K562 (cell line): Measurements from ENCODE around the gene CEMIP. TPM values are rescaled to one million over a fixed set of nuclear protein-coding genes. Genes with fewer than 3 reads are reported as not detected.

Experiments
- ATAC-seq: fragments of 200-7000 bp; cut with Tn5 transposase; 3 replicates; pipeline ENCODE4 v1.9.1; 2020; ENCODE audit warnings: moderate library complexity
- BruUV-seq: library from RNA; stranded (reverse); fragments of 400-500 nt; replicated peaks from 2 replicates; lab custom pipeline; 2021; lab: Mats Ljungman, UMichigan
- CTCF ChIA-PET: fragments of 300-600 bp; formaldehyde crosslinking; extraction: SDS; loops from one replicate; lab custom pipeline; 2021; ENCODE audit warnings: low intra/inter-chr PET ratio; lab: Yijun Ruan, JAX
- POLR2A ChIA-PET: fragments of 300-600, 350-650 bp; sonication (Branson Sonifier 250); formaldehyde crosslinking; extraction: SDS; loops from one replicate; lab custom pipeline; 2021; ENCODE audit warnings: antibody characterized with exemption, inconsistent platforms; lab: Yijun Ruan, JAX
- DNase-seq, 4 experiments: peaks; one replicate each; pipeline versions ENCODE4 v3.0.0 to v3.0.0-alpha.2; 2011 to 2018; ENCODE audit warnings: low spot score in 3 of 4, mixed read lengths in 3 of 4; ENCODE audit errors: extremely low read depth in 1 of 4
- FAIRE-seq: peaks from 2 replicates; lab custom pipeline; 2011; peaks lifted over from hg19 to GRCh38; lab: Jason Lieb, UNC
- H2AFZ ChIP-seq: 2 replicates; pipeline ENCODE4 v1.6.0; 2011; ENCODE audit warnings: low read depth, low read length, control low read depth, inconsistent platforms
- H3K27ac ChIP-seq: fragments of 200-600 bp; 3 replicates; pipeline ENCODE4 v1.8.0; 2011; ENCODE audit warnings: low read depth, mild to moderate bottlenecking, control low read depth, inconsistent platforms, low read length, moderate library complexity, mixed read lengths; ENCODE audit errors: extremely low read depth
- H3K27me3 ChIP-seq, 2 experiments: fragments of 300-600 bp in 1 of 2; 2 replicates in 1 of 2; 3 replicates in 1 of 2; pipeline versions ENCODE4 v1.6.0 to v1.8.0; 2011; ENCODE audit warnings: inconsistent platforms in 2 of 2, low read length in 2 of 2, mild to moderate bottlenecking in 1 of 2, mixed read lengths in 1 of 2, moderate library complexity in 1 of 2; ENCODE audit not compliant: control insufficient read depth in 2 of 2, insufficient read depth in 2 of 2
- H3K36me3 ChIP-seq: fragments of 300-600 bp; 3 replicates; pipeline ENCODE4 v1.8.0; 2011; ENCODE audit warnings: mild to moderate bottlenecking, low read length, inconsistent platforms; ENCODE audit not compliant: control insufficient read depth, insufficient read depth
- H3K4me1 ChIP-seq, 2 experiments: fragments of 200-600 bp in 1 of 2; replicated peaks in 1 of 2; 2 replicates in 1 of 2; 3 replicates in 1 of 2; pipeline versions ENCODE4 v1.5.1 to v1.8.0; 2011; ENCODE audit warnings: inconsistent platforms in 2 of 2, low read length in 2 of 2, mild to moderate bottlenecking in 1 of 2, mixed read lengths in 1 of 2, moderate library complexity in 1 of 2; ENCODE audit not compliant: control insufficient read depth in 2 of 2, insufficient read depth in 2 of 2
- H3K4me2 ChIP-seq: 2 replicates; pipeline ENCODE4 v1.6.1; 2011; ENCODE audit warnings: low read length, control low read depth, inconsistent platforms, mixed read lengths; ENCODE audit not compliant: insufficient read depth
- H3K4me3 ChIP-seq: fragments of 200-600 bp; sonication (generic), shearing (Covaris generic); 2 replicates; pipeline ENCODE4 v1.5.1; 2016; ENCODE audit warnings: control low read depth, inconsistent platforms
- H3K79me2 ChIP-seq: fragments of 200-600 bp; 3 replicates; pipeline ENCODE4 v1.8.0; 2011; ENCODE audit warnings: low read length, inconsistent platforms; ENCODE audit not compliant: control insufficient read depth, insufficient read depth
- H3K9ac ChIP-seq, 2 experiments: 2 replicates each; pipeline versions ENCODE4 v1.6.0 to v1.6.1; 2011; ENCODE audit warnings: low read depth in 2 of 2, low read length in 2 of 2, control low read depth in 1 of 2, inconsistent platforms in 1 of 2, mild to moderate bottlenecking in 1 of 2, mixed read lengths in 1 of 2; ENCODE audit not compliant: insufficient read depth in 1 of 2
- H3K9me1 ChIP-seq: one replicate; pipeline ENCODE4 v1.6.0; 2011; ENCODE audit warnings: inconsistent platforms, mild to moderate bottlenecking, low read length, moderate library complexity; ENCODE audit not compliant: control insufficient read depth, insufficient read depth
- H3K9me3 ChIP-seq: replicated peaks from 2 replicates; pipeline ENCODE4 v1.5.1; 2011; ENCODE audit warnings: low read depth, low read length, inconsistent platforms; ENCODE audit not compliant: control insufficient read depth, insufficient read depth
- H4K20me1 ChIP-seq: replicated peaks from 2 replicates; pipeline ENCODE4 v1.6.1; 2011; ENCODE audit warnings: low read length, inconsistent platforms, mixed read lengths; ENCODE audit not compliant: control insufficient read depth, insufficient read depth
- FIP1L1 ChIP-seq: fragments of 200-400 bp; formaldehyde crosslinking; IDR thresholded peaks from 2 replicates; pipeline ENCODE4 v1.6.1; 2018; ENCODE audit warnings: mild to moderate bottlenecking, low read depth, low read length; ENCODE audit not compliant: poor library complexity, severe bottlenecking
- MEIS2 ChIP-seq: fragments of 450-650 bp; IDR thresholded peaks from 2 replicates; pipeline ENCODE4 v1.6.1; 2014; ENCODE audit warnings: mild to moderate bottlenecking; ENCODE audit not compliant: partially characterized antibody
- PPARD ChIP-seq: fragments of 250-450 bp; sonication (Bioruptor Pico); IDR thresholded peaks from 2 replicates; pipeline ENCODE4 v1.8.0; 2022; ENCODE audit warnings: inconsistent platforms, mild to moderate bottlenecking, moderate library complexity
- WGBS: fragments of 100-300 bp; shearing (Covaris generic); methylation state at CpG from one replicate; pipeline ENCODE4 v1.1.6; 2016; ENCODE audit warnings: low coverage, mixed read lengths; ENCODE audit not compliant: insufficient coverage; ENCODE audit errors: missing lambda C conversion rate; 5-methylcytosine and 5-hydroxymethylcytosine counted together
- in situ Hi-C: fragments of 300-500 bp; cut with MboI; formaldehyde crosslinking; loops from 4 replicates; pipeline ENCODE4 v1.15.0; 2018; ENCODE audit warnings: inconsistent platforms, mixed read lengths
- intact Hi-C: fragments of 100-400 bp; cut with micrococcal nuclease; formaldehyde crosslinking; loops from 2 replicates; pipeline ENCODE4 v1.14.2; 2022
- polyA plus RNA-seq, 8 experiments: library from polyadenylated mRNA; depleted of rRNA in 4 of 8; stranded (reverse) in 5 of 8; unstranded in 3 of 8; fragments of >200 nt; fragmentation: Nextera tagmentation in 2 of 8; fragmentation: Illumina TruSeq in 1 of 8; extraction: Ambion mirVana in 2 of 8; extraction: Trizol in 1 of 8; gene quantifications; 2 replicates each; pipeline versions ENCODE4 v1.2.1 to v1.2.3, GENCODE V29; 2011 to 2014; ENCODE audit warnings: inconsistent platforms in 1 of 8, missing spikeins in 1 of 8
- total RNA-seq, 7 experiments: library from RNA; depleted of rRNA in 6 of 7; stranded (reverse); fragments of >200 nt in 6 of 7; fragmentation: Illumina TruSeq in 2 of 7; extraction: Trizol in 2 of 7; gene quantifications; 2 replicates each; pipeline versions ENCODE4 v1.2.1 to v1.2.3, GENCODE V29; 2011 to 2021; ENCODE audit warnings: low replicate concordance in 1 of 7
- TF ChIP-seq, protein P1 (sequence below): sonication (generic); formaldehyde crosslinking; IDR thresholded peaks from 2 replicates; pipeline ENCODE4 v1.8.1; 2023; ENCODE audit warnings: mild to moderate bottlenecking, missing genetic modification reagents
- TF ChIP-seq, protein P2 (sequence below): fragments of 450-650 bp; formaldehyde crosslinking; IDR thresholded peaks from 2 replicates; pipeline ENCODE4 v1.4.0; 2020; ENCODE audit warnings: mild to moderate bottlenecking
- TF ChIP-seq, protein P3 (sequence below): fragments of 450-650 bp; formaldehyde crosslinking; IDR thresholded peaks from 2 replicates; pipeline ENCODE4 v1.4.0; 2022; ENCODE audit warnings: missing genetic modification characterization

Gene CEMIP
- total and polyA plus RNA-seq, 9 of the 15 experiments (the other 6 are each of a cell fraction or from before 2014, with no cell fraction given): 0.33 TPM; not detected in 8

DNA sequence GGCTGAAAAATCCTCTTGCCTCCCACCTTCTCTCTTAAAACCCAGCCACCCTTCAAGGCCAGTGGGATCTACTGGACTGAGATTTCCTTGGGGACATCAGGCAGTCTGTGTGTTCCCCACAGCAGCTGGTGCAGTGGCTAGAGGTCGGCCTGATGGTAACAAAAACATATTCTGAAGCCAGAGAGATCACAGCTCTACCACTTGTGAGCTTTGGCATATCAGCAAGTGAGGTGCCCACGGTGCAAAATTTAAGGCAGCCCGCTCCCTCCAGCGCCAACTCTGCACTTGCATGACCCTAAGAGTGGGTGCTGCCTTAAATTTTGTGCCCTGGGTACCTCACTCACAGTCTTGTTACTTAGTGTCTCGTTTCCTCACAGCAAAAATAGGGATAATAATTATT is 113.2 kb downstream of the CEMIP start:
- CTCF ChIA-PET: no interaction called here

More for the DNA sequence above, 113.2 kb downstream of the CEMIP start:
- Histone ChIP-seq H3K36me3 (no peaks in the 10 kb centered on the region), H3K27ac (no peak overlapping the region), H3K4me3 (no peak overlapping the region), H3K4me2 (no peak overlapping the region), H3K9ac (no peak overlapping the region), H3K4me1 (no peaks in the 10 kb centered on the region; a peak in 1 of 5 replicates), H4K20me1 (no peaks in the 10 kb centered on the region), H3K79me2 (no peaks in the 10 kb centered on the region), H3K9me3 (0 out of 2 replicates have a peak, but pooled peaks cover 3% of the 10 kb centered on the region), H2AFZ (no peak overlapping the region)
- 2% methylated on average over 5 of the region's 5 CpGs for WGBS
- no TSS peak for BruUV-seq
- POLR2A ChIA-PET: interaction anchor here (0.7 kb wide), 1 partner anchor 191 kb away, joined by 3 read pairs; no protein-coding TSS in a partner anchor
- in situ Hi-C loops: no loop called here
- ATAC-seq: no peak
- no peak for FAIRE-seq
- no peak for TF ChIP-seq FIP1L1
- TF ChIP-seq MEIS2: no peak
- TF ChIP-seq, protein P1, sequence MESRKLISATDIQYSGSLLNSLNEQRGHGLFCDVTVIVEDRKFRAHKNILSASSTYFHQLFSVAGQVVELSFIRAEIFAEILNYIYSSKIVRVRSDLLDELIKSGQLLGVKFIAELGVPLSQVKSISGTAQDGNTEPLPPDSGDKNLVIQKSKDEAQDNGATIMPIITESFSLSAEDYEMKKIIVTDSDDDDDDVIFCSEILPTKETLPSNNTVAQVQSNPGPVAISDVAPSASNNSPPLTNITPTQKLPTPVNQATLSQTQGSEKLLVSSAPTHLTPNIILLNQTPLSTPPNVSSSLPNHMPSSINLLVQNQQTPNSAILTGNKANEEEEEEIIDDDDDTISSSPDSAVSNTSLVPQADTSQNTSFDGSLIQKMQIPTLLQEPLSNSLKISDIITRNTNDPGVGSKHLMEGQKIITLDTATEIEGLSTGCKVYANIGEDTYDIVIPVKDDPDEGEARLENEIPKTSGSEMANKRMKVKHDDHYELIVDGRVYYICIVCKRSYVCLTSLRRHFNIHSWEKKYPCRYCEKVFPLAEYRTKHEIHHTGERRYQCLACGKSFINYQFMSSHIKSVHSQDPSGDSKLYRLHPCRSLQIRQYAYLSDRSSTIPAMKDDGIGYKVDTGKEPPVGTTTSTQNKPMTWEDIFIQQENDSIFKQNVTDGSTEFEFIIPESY (CRISPR knock-in tag): no peak
- TF ChIP-seq, protein P2, sequence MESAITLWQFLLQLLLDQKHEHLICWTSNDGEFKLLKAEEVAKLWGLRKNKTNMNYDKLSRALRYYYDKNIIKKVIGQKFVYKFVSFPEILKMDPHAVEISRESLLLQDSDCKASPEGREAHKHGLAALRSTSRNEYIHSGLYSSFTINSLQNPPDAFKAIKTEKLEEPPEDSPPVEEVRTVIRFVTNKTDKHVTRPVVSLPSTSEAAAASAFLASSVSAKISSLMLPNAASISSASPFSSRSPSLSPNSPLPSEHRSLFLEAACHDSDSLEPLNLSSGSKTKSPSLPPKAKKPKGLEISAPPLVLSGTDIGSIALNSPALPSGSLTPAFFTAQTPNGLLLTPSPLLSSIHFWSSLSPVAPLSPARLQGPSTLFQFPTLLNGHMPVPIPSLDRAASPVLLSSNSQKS (CRISPR knock-in tag): no peak
- TF ChIP-seq, protein P3, sequence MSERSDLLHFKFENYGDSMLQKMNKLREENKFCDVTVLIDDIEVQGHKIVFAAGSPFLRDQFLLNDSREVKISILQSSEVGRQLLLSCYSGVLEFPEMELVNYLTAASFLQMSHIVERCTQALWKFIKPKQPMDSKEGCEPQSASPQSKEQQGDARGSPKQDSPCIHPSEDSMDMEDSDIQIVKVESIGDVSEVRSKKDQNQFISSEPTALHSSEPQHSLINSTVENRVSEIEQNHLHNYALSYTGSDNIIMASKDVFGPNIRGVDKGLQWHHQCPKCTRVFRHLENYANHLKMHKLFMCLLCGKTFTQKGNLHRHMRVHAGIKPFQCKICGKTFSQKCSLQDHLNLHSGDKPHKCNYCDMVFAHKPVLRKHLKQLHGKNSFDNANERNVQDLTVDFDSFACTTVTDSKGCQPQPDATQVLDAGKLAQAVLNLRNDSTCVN (CRISPR knock-in tag): no peak
- TF ChIP-seq PPARD (CRISPR knock-in tag): no peak
- TF ChIP-seq, all 486 proteins: peak for 0
- intact Hi-C loops: no loop called here
- Histone ChIP-seq H3K9me1 (no peaks in the 10 kb centered on the region), H3K27me3 (peaks cover 6 to 23% of the 10 kb centered on the region in 2 experiments; a peak in 3 of 5 replicates)
- no peak for DNase-seq
